ENCODE results near the gene OR7G1.
A peak's percentile ranks its signal among the peaks of the same experiment; 100 is the strongest.
"Not testable (repeated sequence)": the region's sequence is repeated elsewhere in the genome, so short reads cannot be mapped to it uniquely, and the experiment has no call there.

OR7G1 gene

DNA sequence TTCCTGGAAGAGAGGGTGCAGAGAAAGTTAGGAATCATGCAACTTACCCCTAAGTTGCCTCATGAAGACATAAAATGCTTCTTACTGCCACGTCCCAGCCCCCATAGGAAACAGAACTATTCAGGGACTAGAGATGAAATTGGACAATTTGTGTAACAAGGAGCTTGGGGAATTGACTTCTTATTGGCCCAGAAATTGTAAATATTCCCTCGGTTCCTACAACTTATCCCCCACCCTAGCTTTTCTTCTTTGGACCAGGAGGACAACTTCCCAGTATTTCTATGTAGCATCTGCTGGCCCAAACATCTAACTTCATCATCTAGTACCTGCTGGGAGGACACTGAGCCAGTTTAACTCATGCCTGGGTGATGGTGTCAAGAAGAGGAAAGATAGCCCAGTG lies 28.8 kb downstream of the OR7G1 start, which contains the start of gene OR1M1:
OR1M1 (plus strand) TSS at position 301 of the 400 bp plus-strand sequence. CDS start 6,184 bp downstream, outside the sequence.
- no peak for DNase-seq
- intact Hi-C loops (cut with DNase I): no loop called here

DNA sequence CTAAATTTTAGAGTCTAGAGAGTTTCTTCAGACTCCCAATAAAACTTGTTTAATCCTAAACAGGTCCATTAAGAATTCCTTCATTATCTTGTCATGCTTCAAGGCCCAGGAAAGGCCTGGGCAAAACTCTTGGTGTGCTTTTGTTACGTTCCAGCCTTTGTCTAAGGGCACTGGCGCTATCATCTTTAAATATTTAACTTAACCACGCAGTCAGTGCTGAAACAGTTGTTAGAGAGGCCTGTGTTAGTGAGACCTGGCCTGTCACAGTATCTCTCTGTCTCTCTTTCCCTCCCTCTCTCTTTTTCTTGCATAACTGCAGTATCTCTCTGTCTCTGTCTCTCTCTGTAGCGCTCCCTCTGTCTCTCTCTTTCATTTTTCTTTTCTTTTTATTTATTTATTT lies 36.9 kb downstream of the OR7G1 start:
- intact Hi-C loops (cut with DNase I): no loop called here
- DNase-seq: peak in 1 of 10 donors; percentile 9

DNA sequence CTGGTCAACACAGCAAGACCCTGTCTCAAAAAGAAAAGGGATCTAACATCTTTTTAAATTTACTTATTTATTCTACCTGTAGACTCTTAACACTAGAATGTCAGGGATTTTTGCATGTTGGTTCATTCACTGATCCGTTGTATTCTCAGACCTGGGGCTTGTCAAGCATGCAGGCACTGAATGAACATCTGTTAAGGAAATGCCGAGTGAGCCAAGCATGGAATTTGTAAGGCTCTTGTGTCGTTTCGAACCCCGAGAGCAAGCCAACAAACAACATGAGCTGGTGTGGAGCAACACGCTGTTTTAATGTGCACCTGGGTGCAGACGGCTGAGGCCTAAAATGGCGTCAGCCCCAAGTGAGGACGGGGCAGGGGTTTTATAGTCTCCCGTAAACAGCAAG lies 38.7 kb downstream of the OR7G1 start:
- DNase-seq: no peak

DNA sequence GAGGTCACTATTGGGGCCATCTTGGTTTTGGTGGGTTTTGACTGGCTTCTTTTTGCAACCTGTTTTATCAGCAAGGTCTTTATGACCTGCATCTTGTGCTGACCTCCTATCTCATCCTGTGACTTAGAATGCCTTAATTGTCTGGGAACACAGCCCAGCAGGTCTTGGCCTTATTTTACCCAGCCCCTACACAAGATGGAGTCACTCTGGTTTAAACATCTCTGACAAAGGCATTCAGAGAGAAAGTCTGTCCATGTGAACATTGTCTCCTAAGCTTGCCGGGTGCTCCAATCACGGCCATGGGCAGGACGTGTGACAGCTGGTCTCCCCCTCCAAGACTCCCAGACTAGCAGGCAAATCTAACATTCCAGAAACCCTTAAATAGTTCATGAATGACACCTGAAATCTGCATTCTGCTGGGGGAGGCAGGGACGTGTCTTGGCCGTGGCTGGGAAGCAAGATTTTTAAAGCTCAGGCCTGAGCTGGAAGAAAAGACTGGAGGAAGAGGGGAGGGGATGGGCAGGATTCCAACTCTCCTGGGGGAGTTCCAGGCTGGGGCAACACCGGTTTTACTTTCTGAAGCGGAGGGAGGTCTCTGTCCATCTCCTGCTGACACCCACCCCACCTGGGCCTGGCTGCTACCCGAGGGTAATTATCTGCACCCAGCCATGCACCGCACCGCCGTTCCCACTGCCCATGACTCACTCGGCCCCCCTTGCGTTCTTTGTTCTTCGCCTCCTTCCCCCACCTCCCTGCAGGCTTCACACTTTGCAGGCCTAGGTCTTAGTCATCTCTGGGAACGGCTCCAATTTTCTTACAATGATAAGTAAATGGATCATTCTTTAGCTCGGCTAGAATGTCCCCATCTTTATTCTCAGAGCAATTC lies 40.3 kb downstream of the OR7G1 start:
- intact Hi-C loops (cut with DNase I): no loop called here
- peak; percentile 32 to 94 (median 60) for DNase-seq

More for the DNA sequence above, 38.7 kb downstream of the OR7G1 start:
- intact Hi-C loops (cut with DNase I): loop anchor here (2.0 kb wide), 1 partner anchor 422 kb away; no protein-coding TSS in a partner anchor

DNA sequence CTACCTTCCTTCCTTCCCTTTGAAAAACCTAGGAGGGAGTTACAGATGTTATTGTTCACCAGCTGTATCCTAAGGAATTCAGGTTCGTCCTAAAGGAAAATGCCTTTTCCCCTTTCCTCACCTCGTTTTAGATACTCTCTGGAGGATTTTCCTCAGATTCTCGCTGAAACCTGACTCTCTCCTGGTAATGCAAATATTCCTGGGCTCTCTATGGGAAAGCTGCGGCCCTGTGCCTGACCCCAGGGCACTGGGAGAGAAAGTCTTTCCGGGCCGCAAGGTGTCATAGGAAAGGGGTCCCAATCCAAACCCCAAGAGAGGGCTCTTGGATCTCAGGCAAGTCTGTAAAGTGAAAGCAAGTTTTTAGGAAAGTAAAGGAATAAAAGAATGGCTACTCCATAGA lies 41.8 kb downstream of the OR7G1 start:
- DNase-seq: peak in 2 of 10 donors; percentile 25 to 26
- intact Hi-C loops (cut with DNase I): no loop called here

DNA sequence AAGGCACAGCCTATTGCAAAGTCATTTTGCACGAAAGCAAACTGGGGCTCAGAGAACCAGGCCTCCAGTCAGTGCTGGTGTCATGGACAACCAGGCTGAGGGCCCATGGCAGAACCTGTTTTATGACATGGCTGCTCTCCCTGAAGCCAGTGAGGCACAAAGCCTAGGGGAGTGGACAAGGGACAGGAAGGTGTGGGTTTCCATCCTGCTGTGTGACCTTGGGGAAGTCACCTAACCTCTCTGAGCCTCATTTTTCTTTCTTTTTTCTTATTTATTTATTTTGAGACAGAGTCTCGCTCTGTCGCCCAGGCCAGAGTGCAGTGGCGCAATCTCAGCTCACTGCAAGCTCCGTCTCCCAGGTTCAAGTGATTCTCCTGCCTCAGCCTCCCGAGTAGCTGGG lies 43.8 kb downstream of the OR7G1 start:
- DNase-seq: peak in 1 of 10 donors; percentile 16
- intact Hi-C loops (cut with DNase I): not testable (repeated sequence)

DNA sequence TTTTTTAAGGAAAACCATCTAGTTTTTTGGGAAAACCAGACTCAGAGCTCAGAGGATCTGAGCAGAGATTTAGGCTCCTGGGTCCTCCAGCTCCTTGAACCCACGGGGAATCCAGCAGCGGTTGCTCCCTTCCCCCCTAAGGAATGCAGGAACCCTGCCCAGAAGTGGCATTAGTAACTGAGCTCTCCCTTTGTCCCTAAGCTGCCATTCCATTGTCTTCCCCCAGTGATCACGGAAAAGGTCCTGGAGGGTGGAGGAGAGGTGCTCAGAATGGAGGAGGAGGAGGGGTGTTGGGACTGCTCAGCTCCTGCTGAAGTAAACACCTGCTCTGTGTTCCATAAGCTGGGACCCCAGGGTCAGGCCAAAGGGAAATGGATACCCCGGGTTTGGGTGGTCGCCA lies 45.5 kb downstream of the OR7G1 start:
- DNase-seq: peak in 1 of 10 donors; percentile 32
- intact Hi-C loops (cut with DNase I): no loop called here

DNA sequence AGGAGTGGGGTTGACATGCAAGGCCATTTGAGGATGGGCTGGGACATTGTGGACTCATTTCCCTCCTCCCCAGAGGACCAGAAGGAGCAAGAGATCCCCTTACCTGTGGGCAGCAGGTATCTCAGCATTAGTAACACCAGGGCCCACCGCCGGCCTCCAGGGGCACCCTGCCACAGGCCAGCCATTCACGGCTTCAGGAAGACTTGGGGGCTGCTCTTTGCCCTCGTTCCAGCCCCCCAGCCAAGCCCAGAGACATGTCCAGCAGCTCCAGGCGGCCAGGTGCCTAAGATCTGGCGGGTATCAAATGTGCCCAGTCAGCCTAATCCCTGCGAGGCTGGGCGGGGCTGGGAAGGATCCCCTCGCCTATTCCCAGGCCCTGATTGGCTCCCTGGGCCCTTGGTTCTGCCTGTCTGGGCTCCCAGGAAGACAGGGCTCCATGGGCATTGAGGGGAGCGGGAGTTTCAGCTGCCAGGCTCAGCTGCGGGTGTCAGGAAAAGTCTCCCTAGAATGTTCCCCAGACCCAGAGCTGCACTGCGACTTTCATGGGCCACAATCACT lies 50.0 kb downstream of the OR7G1 start:
- peak in 1 of 10 donors; percentile 66 for DNase-seq
- intact Hi-C loops (cut with DNase I): no loop called here
